IPS DF 4.7 (cell line): ENCODE measurements around the gene HIVEP3.

ENCODE experiments used
- DNase-seq: peaks from one replicate; pipeline ENCODE4 v3.0.0-alpha.2; 2013; ENCODE audit warnings: low spot score; ENCODE audit errors: extremely low read depth

The HIVEP3 gene

DNA sequence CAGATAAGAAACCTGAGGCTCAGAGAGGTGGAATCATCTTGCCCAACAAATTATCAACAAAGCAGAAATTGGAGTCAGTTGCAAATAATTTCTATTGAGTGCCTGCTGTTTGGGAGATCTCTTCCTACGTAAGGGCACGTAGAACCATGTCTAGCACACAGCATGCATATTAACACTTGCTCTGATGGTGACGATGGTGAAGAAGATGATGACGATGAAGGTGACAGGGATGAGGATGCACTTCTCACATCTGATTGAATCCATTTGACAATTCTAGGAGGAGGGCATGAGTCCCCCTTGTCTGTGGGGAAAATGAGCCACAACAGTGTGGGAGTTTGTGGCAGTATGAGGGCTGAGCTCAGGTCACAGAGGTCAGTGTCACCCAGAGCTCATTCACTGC is 183.6 kb downstream of the HIVEP3 start:
- DNase-seq: no peak

DNA sequence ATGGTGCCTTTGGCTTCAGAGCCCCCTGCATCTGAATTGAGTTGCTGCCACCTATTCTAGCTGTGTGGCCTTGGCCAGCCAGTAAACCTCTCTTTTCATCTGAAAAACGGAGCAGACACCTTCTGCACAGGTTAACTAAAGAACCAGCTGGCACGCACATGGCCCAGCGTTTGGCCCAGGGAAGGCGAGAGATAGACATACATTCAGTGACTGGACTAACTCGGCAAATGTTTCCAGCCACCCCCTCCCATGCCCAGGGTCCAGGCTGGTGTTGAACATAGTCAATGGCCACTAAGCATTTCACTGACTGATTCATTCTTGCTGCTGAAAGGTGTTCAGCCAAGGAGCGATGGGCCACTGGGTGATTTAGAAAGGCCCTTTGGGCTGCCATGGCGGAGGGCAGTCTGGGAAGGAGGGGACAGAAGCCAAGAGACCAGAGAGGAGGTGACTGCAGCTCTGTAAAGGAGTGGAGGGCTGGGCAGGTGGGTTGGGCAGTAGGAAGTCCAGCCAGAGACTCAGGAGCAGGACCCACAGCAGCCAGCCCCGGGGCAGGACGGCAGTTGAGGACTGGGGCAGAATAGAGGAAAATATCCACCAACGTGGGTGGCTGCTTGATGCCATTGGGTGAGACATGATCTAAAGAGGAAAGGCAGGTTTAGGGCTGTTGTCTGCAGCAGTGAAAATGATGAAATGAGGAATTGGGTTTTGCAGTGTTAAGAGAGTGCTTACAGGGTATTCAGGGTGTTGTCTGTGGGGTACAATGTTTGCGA is 184.3 kb downstream of the HIVEP3 start:
- no peak for DNase-seq

GRCh38 chr1:41733725-41734124 is 185.0 kb downstream of the HIVEP3 start:
- DNase-seq: no peak

DNA sequence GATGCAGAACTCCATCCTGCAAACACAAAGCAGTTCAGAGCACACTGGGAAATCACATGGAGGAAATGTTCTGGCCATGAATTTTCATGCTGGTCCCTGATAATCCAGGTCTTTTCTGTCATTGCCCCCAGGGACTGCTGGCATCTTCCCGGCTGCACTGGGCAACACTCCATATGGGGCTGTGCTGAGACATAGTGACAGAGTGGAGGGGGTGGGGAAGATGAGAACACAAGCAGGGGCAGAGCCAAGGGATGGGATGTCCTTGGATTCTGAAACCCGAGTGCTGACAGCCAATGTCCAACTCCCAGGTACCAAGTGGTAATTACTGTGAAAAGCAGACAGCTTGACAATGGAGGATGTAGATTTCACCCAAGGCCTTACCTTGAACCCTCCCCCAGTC is 185.7 kb downstream of the HIVEP3 start:
- no peak for DNase-seq

DNA sequence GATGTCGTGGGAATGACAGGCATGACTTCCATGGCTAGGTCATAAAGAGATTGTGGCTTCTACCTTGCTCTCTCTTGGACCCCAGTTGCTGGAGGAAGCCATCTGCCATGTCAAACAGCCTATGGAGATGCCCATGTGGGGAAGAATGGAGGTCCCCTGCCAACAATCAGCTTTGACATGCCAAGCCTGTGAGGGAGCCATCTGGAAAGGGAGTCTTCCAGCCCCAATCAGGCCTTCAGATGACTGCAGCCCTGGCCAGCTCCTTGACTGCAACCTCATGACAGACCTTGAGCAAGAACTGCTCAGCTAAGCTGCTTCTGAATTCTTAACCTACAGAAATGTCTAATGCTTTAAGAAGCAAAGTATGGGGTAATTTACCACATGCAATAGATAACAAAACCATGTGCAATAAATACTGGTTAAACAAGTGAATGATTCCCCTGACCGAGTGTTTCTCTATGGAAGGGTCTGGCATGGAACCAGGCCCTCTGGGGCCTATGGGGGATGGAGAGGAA is 187.1 kb downstream of the HIVEP3 start:
- DNase-seq: no peak

- DNase-seq: no peak
Observed at GRCh38 chr1:41730806-41731205, 187.9 kb downstream of the HIVEP3 start.

GRCh38 chr1:41728403-41729202 is 190.1 kb downstream of the HIVEP3 start:
- no peak for DNase-seq

DNA sequence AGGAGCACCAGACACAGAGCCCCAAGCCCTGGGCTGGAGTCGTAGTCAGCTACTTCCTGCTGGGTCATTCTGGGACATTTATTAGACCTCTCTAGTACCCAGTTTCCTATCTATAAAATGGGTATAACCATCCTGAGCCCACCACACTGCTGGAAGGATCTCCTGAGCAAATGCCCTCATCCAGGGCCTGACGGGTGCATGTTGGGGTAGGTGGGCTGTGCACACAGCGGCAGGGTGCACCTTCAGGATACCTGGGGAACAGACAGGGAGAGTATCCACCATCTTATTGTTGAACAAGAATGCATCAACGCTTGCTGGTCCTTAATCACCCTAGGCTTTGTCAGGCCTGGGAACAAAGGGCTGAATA is 191.0 kb downstream of the HIVEP3 start:
- DNase-seq: no peak

DNA sequence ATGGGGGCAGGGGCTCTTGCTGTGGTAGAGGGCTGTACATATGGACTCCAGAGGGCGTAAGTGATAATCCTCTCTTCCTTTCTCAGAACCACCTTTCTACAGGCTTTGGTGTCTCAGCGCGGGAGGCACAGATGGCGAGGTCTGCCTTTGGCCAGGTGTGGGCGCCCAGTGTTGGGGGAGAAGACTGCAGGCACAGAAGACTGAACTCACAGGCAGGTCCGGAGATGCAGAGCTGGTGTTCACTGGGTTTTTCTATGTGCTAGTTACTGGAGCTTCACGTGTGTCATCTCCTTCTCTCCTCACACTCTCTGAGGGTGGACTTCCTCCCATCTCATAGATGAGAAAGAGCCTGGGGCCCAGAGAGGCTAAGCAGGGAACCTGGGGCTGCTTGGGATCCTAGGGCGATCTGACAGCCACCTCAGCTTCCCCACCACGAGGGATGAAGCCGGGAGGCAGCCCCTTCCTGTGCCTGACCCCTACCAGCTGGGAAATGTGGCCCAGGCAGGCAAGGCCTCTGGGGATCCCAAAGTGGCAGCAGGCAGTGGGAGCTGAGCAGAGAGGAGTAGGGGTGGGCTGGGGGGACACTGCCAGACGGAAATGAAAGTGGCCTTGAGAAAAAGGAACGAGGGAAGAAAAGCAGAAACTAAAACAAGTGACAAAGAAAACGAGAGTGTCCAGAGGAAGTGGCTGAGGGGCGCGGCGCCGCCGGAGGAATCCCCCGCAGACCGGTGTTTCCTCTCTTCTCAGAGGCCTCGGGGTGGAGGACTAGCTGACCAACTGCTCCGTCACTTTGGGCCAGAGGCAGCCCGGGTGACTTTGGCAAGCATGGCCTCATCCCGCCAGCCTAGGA is 191.6 kb downstream of the HIVEP3 start:
- no peak for DNase-seq

DNA sequence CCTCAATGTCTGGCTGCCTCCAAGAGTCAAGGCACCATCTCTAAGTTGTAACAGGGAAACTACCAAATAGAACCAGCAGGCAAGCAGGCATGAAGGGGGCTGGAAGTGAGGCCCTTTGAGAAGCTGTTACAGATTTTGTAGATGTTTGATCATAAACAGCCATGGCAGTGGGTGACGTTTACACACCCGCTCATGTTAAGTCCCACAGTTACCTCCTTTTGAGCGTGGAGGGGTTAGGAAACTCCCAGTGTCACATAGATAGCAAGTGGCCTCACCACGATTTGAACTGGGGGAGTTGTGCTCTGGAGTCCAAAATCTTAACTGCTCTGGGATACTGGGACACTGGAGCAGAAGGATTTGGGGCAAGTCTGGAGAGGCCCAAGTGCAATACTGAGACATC is 192.4 kb downstream of the HIVEP3 start:
- DNase-seq: no peak

DNA sequence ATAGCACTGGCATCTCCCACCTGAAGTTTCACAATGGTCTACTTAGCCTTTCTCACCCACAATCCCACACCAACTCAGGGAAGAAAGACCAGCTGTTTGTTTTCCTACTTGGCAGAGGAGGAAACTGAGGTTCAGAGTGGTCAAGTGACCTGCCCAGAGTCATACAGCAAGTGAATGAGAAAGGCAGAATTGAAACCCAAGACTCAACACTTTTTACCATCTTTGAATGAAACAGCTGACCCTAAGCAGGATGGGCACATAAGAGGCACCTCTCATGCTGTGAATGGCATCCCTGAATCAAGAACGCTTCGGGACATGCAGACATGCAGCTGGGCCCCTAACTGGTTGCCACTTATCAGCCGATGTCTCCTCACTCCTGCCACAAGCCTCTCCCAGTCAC is 193.8 kb downstream of the HIVEP3 start:
- no peak for DNase-seq

DNA sequence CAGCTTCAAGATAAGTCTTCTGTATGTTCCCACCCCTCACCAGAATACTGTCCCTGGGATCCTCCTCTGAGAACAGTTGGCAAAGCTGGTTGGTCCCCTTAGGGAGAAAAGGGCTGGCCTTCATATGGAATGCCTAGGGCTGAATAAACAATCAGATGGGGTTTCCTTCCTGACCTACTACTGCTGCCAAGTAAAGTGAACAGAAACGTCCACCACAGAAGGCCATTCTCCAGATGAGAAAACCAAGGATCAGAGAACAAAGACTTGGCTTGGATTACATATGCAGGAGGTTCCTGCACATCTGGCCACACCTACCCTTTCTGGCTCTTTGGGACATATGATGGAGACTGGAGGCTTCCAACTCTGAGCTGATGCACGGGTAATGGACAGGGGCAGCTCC is 194.5 kb downstream of the HIVEP3 start:
- no peak for DNase-seq

- no peak for DNase-seq
Observed at GRCh38 chr1:41723786-41724185, 194.9 kb downstream of the HIVEP3 start.

- DNase-seq: no peak
Observed at GRCh38 chr1:41722184-41722583, 196.5 kb downstream of the HIVEP3 start.

- DNase-seq: no peak
Observed at GRCh38 chr1:41720861-41721410, 197.8 kb downstream of the HIVEP3 start.

DNA sequence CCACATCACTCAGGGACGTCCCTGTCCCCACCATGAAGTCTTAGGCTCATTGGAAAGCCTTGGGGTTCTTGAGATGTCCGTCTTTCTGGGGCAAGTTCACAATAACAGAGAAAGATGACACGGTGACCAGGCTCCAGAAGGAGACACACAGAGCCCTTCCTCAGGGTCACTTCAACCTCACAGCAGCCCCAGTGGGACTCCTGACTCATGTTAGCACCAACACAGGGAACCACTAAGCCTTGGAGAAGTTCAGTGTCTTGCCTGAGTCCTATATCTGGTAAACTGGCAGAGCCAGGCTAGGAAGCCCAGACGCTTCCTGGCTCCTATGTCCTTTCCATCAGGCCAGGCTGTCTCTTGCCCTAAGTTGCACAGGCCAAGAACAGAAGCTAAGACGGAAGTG is 199.1 kb downstream of the HIVEP3 start:
- DNase-seq: no peak

GRCh38 chr1:41719128-41719527 is 199.6 kb downstream of the HIVEP3 start:
- no peak for DNase-seq

DNA sequence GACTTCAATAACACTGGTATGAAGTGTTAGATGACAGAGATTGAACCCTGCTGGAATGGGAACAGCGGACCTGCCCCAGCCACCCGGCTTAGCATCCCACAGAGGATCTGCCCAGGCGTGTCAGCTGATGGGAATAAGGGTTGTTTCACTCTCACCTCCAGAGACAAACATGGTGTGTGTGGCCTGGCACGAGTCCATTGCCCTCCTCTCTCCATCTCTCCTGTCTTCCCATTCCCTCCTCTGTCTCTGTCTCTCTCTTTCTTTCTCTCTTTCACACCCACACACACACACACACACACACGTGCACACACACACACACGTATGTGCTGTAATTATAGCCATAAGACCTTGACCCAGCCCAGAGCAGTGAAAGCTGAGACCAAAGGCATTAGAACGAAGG is 200.2 kb downstream of the HIVEP3 start:
- DNase-seq: no peak

GRCh38 chr1:41716188-41717130 is 202.3 kb downstream of the HIVEP3 start:
- DNase-seq: no peak

GRCh38 chr1:41715441-41716095 is 203.2 kb downstream of the HIVEP3 start:
- no peak for DNase-seq
